ENCODE results near the gene CCL19.

- TF ChIP-seq ARNTL (CRISPR knock-in tag; IDR thresholded peaks at IDR 0.05; ENCODE audit: borderline replicate concordance, low read depth): no peak
- TF ChIP-seq ZNF8 (CRISPR knock-in tag; IDR thresholded peaks at IDR 0.05): no peak
- no peak for TF ChIP-seq PPARA (CRISPR knock-in tag; IDR thresholded peaks at IDR 0.05; ENCODE audit: borderline replicate concordance)
- no peak for TF ChIP-seq ZFP30 (CRISPR knock-in tag; IDR thresholded peaks at IDR 0.05)
- no peak for TF ChIP-seq RARB (CRISPR knock-in tag; IDR thresholded peaks at IDR 0.05)
- TF ChIP-seq, protein P1, sequence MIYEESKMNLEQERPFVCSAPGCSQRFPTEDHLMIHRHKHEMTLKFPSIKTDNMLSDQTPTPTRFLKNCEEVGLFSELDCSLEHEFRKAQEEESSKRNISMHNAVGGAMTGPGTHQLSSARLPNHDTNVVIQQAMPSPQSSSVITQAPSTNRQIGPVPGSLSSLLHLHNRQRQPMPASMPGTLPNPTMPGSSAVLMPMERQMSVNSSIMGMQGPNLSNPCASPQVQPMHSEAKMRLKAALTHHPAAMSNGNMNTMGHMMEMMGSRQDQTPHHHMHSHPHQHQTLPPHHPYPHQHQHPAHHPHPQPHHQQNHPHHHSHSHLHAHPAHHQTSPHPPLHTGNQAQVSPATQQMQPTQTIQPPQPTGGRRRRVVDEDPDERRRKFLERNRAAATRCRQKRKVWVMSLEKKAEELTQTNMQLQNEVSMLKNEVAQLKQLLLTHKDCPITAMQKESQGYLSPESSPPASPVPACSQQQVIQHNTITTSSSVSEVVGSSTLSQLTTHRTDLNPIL (CRISPR knock-in tag; IDR thresholded peaks at IDR 0.05; ENCODE audit: low read depth): no peak
- TF ChIP-seq ISL1 (CRISPR knock-in tag; IDR thresholded peaks at IDR 0.05): no peak
- no peak for TF ChIP-seq BACH2 (CRISPR knock-in tag; IDR thresholded peaks at IDR 0.05; ENCODE audit: borderline replicate concordance)
- no peak for TF ChIP-seq SNAI2 (CRISPR knock-in tag; IDR thresholded peaks at IDR 0.05)
- no peak for TF ChIP-seq PATZ1 (CRISPR knock-in tag; IDR thresholded peaks at IDR 0.05; ENCODE audit: borderline replicate concordance)
Measured at GRCh38 chr9:34644766-34645314, 46.2 kb downstream of the CCL19 start.

Measured in SK-N-SH treated with all-trans-retinoic acid at 6 μM for 48 hours (cell line).